HL-60 (cell line): ENCODE data around the gene CAMK2B.

Experiments used
- DNase-seq, 2 experiments: peaks; one replicate each; pipeline ENCODE4 v3.0.0-alpha.2; 2010 to 2020; ENCODE audit warnings: low read depth in 1 of 2, low spot score in 1 of 2
- H3K27ac ChIP-seq: fragments of 250-450 bp; sonication (Bioruptor Pico); replicated peaks from 2 replicates; pipeline ENCODE4 v1.5.1; 2020; ENCODE audit warnings: mild to moderate bottlenecking, moderate library complexity
- H3K27me3 ChIP-seq: fragments of 250-450 bp; sonication (Bioruptor Pico); 2 replicates; pipeline ENCODE4 v1.5.1; 2021; ENCODE audit warnings: mild to moderate bottlenecking, moderate library complexity; ENCODE audit not compliant: insufficient read depth, poor library complexity, severe bottlenecking
- H3K4me3 ChIP-seq: replicated peaks from 2 replicates; pipeline ENCODE4 v1.5.1; 2011; ENCODE audit warnings: mild to moderate bottlenecking, control low read depth, low read length; ENCODE audit not compliant: insufficient read depth
- GABPA ChIP-seq: IDR thresholded peaks from 2 replicates; pipeline ENCODE4 v1.6.1; 2012; ENCODE audit warnings: low read depth
- POLR2AphosphoS5 ChIP-seq: IDR thresholded peaks from 2 replicates; pipeline ENCODE4 v1.6.1; 2012; ENCODE audit warnings: low read depth
- SPI1 ChIP-seq: IDR thresholded peaks from 2 replicates; pipeline ENCODE4 v1.6.1; 2012; ENCODE audit warnings: low read depth, mild to moderate bottlenecking, borderline replicate concordance
- TF ChIP-seq, protein P1 (sequence below): IDR thresholded peaks from 2 replicates; pipeline ENCODE4 v1.6.1; 2012; ENCODE audit warnings: low read depth; ENCODE audit not compliant: insufficient replicate concordance
- TF ChIP-seq, protein P2 (sequence below): IDR thresholded peaks from one replicate; pipeline ENCODE4 v1.5.1; 2011; ENCODE audit warnings: low read length, control low read depth, inconsistent platforms; ENCODE audit not compliant: insufficient read depth

CAMK2B gene

DNA sequence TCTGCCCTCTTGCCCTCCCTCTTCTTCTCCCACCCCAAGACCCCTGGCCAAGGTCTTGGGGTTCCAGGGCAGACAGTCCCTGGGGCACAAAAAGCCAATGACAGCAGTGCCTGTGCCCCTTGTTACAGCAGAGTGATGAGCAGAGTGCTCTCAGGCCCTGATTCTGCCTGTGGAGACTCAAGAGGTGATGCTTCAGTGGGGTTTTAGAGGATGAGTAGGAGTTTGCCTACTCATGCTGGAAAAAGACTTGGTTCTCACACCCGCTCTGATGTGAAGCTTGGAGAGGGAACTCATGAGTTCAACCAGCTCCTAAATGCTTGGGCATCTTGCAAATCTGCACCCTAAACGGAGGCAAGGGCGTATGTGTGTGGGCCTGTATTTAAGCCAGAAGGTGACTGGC is 58.2 kb downstream of the CAMK2B start:
- no peaks in the 10 kb centered on the region for H3K27me3 ChIP-seq
- DNase-seq: no peak
- no peak for TF ChIP-seq SPI1
- no peak for TF ChIP-seq POLR2AphosphoS5
- TF ChIP-seq, protein P1, sequence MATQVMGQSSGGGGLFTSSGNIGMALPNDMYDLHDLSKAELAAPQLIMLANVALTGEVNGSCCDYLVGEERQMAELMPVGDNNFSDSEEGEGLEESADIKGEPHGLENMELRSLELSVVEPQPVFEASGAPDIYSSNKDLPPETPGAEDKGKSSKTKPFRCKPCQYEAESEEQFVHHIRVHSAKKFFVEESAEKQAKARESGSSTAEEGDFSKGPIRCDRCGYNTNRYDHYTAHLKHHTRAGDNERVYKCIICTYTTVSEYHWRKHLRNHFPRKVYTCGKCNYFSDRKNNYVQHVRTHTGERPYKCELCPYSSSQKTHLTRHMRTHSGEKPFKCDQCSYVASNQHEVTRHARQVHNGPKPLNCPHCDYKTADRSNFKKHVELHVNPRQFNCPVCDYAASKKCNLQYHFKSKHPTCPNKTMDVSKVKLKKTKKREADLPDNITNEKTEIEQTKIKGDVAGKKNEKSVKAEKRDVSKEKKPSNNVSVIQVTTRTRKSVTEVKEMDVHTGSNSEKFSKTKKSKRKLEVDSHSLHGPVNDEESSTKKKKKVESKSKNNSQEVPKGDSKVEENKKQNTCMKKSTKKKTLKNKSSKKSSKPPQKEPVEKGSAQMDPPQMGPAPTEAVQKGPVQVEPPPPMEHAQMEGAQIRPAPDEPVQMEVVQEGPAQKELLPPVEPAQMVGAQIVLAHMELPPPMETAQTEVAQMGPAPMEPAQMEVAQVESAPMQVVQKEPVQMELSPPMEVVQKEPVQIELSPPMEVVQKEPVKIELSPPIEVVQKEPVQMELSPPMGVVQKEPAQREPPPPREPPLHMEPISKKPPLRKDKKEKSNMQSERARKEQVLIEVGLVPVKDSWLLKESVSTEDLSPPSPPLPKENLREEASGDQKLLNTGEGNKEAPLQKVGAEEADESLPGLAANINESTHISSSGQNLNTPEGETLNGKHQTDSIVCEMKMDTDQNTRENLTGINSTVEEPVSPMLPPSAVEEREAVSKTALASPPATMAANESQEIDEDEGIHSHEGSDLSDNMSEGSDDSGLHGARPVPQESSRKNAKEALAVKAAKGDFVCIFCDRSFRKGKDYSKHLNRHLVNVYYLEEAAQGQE: no peak
- TF ChIP-seq GABPA: no peak
- TF ChIP-seq, protein P2, sequence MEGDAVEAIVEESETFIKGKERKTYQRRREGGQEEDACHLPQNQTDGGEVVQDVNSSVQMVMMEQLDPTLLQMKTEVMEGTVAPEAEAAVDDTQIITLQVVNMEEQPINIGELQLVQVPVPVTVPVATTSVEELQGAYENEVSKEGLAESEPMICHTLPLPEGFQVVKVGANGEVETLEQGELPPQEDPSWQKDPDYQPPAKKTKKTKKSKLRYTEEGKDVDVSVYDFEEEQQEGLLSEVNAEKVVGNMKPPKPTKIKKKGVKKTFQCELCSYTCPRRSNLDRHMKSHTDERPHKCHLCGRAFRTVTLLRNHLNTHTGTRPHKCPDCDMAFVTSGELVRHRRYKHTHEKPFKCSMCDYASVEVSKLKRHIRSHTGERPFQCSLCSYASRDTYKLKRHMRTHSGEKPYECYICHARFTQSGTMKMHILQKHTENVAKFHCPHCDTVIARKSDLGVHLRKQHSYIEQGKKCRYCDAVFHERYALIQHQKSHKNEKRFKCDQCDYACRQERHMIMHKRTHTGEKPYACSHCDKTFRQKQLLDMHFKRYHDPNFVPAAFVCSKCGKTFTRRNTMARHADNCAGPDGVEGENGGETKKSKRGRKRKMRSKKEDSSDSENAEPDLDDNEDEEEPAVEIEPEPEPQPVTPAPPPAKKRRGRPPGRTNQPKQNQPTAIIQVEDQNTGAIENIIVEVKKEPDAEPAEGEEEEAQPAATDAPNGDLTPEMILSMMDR: no peak
- no peak overlapping the region for H3K4me3 ChIP-seq
- no peak overlapping the region for H3K27ac ChIP-seq

DNA sequence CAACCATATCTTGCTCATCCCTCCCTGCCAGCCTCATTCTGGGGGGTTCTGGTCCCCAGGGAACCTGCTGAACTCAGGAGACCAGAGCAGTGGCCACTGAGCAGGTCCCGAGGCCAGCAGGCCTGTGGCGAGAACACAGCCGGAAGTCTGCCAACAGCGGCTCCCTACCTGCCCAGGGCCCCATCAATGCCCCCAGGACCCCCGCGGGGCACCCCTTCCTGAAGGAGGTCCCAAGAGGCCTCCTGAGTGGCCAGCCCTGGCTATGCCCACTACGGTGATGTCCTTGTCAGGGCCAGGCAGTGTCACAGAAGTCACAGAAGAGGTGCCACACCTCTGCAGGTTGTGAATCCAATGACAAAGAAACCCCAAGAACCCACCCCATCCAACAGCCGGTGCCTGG is 58.9 kb downstream of the CAMK2B start:
- Histone ChIP-seq H3K27me3 (no peaks in the 10 kb centered on the region), H3K4me3 (no peak overlapping the region), H3K27ac (no peak overlapping the region)
- TF ChIP-seq POLR2AphosphoS5: no peak
- TF ChIP-seq, protein P2: no peak
- no peak for TF ChIP-seq GABPA
- no peak for TF ChIP-seq SPI1
- TF ChIP-seq, protein P1: no peak
- DNase-seq: no peak

DNA sequence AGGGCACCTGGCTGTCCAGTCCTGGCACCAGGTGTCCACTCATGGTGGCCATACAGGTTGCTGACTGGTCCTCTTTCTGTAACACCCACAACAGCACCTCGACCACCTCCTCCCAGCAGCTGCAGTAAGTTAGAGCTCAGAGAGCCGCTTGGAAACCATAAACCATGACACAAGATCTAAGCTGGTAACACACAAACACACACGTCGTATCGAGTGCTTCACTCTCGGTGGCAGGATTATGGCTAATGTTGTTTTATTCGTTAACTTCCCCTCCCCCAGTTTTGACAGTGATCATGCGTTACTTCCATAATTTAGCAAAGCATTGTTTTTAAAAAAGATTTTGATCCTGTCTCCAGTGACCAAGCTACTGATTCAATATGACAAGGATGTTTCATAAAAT is 59.7 kb downstream of the CAMK2B start:
- H3K4me3 ChIP-seq: no peak overlapping the region
- TF ChIP-seq, protein P1: no peak
- TF ChIP-seq POLR2AphosphoS5 (no peak), SPI1 (no peak)
- TF ChIP-seq, protein P2: no peak
- H3K27me3 ChIP-seq: no peaks in the 10 kb centered on the region
- no peak overlapping the region for H3K27ac ChIP-seq
- no peak for DNase-seq
